CD4-positive, alpha-beta T cell treated with Interferon alpha-2 for 1 hour (primary cell): ENCODE measurements around the gene TENM4.
"Not testable (repeated sequence)": the region's sequence is repeated elsewhere in the genome, so short reads cannot be mapped to it uniquely, and the experiment has no call there.

Experiments
- DNase-seq, 2 donors: peaks; one replicate each; pipeline ENCODE4 v3.0.0-alpha.2; 2020 to 2022

Gene TENM4

GRCh38 chr11:78646564-78647185, 794.2 kb downstream of the TENM4 start:
- DNase-seq: peak; percentile 16 to 66

GRCh38 chr11:78645226-78646202, 795.3 kb downstream of the TENM4 start:
- DNase-seq: peak; percentile 41 to 65

GRCh38 chr11:78643676-78644056, 797.2 kb downstream of the TENM4 start:
- no peak for DNase-seq

GRCh38 chr11:78642979-78643675, 797.7 kb downstream of the TENM4 start:
- DNase-seq: no peak

- DNase-seq: no peak
These were observed 799.3 kb downstream of the TENM4 start for GRCh38 chr11:78641541-78641940.

- no peak for DNase-seq
These were observed 802.0 kb downstream of the TENM4 start for GRCh38 chr11:78638704-78639380.

- DNase-seq: not testable (repeated sequence)
These were observed 803.3 kb downstream of the TENM4 start for GRCh38 chr11:78637527-78637926.

- DNase-seq: no peak
These were observed 804.9 kb downstream of the TENM4 start for GRCh38 chr11:78635814-78636506.

- DNase-seq: no peak
These were observed 807.1 kb downstream of the TENM4 start for GRCh38 chr11:78633516-78634310.

- DNase-seq: no peak
These were observed 810.1 kb downstream of the TENM4 start for GRCh38 chr11:78630561-78631303.

GRCh38 chr11:78630155-78630554, 810.7 kb downstream of the TENM4 start:
- no peak for DNase-seq

GRCh38 chr11:78622666-78623065, 818.2 kb downstream of the TENM4 start:
- DNase-seq: no peak

- DNase-seq: no peak
These were observed 820.7 kb downstream of the TENM4 start for GRCh38 chr11:78620159-78620558.

GRCh38 chr11:78615724-78616123, 825.1 kb downstream of the TENM4 start:
- no peak for DNase-seq

GRCh38 chr11:78613378-78613813, 827.4 kb downstream of the TENM4 start:
- no peak for DNase-seq

GRCh38 chr11:78612721-78613377, 828.0 kb downstream of the TENM4 start:
- DNase-seq: no peak

- not testable (repeated sequence) for DNase-seq
These were observed 831.5 kb downstream of the TENM4 start for GRCh38 chr11:78609321-78609720.

- DNase-seq: no peak
These were observed 833.1 kb downstream of the TENM4 start for GRCh38 chr11:78607696-78608095.

- DNase-seq: no peak
These were observed 834.2 kb downstream of the TENM4 start for GRCh38 chr11:78606667-78607066.

- no peak for DNase-seq
These were observed 835.5 kb downstream of the TENM4 start for GRCh38 chr11:78605296-78605695.
